Measurements from ENCODE around the gene SS18.

SS18 gene

DNA sequence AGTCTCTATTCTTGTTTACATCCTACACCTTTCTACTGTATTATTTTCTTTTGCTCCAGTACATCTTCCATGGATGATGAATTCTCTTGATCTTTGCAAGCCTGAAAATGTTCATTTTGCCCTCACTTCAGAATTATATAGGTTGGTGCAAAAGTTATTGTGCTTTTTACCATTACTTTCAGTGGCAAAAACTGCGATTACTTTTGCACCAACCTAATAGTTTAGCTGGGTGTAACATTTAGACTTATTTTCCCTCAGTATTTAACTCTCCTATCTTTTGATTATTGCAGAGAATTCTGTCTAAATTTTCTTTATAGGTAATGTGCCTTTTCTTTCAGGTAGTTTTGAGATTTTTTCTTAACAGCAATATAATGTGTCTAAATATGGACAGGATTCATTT is 81.8 kb downstream of the SS18 start:
- DNase-seq, result no peak
- intact Hi-C loops (cut with DNase I), result no loop called here

DNA sequence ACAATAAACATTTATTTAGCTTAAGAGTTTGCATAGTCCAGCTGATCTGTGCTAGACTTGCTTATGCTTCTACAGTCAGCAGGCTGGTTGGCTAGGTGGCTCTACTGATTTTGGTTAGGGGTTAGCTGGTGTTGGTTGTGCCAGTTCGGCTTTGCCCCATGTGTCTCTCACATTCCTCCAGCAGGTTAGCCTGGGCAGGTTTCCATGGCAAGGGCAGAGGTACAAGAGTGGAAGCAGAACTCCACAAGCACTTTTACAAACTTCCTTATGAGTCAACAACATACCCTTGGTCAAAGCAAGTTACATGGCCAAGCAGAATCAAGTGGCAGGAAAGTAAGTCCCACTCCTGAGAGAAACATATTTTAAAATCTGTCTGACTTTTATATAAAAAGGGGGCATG is 82.3 kb downstream of the SS18 start:
- intact Hi-C loops (cut with DNase I), result no loop called here

DNA sequence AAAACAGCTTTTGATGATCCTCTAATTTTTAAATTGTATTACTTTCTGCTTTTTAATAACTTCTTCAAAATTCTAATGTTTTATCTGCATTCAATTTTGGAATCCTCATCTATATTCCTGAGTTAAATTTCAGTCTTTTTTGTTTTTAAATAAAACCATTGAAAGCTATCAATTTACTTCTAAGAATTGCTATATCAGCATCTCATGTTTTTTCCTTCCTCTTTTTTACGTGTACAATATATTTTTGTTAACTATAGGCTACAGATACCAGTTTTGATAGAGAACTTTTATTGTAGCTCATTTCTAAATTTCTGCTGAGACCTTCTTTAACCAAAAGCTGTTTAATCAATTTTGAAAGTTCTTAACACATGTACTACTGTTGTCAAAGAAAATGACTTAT is 84.5 kb downstream of the SS18 start:
- DNase-seq, result no peak
- intact Hi-C loops (cut with DNase I), result no loop called here

More for the DNA sequence above, 82.3 kb downstream of the SS18 start:
- DNase-seq, result no peak

DNA sequence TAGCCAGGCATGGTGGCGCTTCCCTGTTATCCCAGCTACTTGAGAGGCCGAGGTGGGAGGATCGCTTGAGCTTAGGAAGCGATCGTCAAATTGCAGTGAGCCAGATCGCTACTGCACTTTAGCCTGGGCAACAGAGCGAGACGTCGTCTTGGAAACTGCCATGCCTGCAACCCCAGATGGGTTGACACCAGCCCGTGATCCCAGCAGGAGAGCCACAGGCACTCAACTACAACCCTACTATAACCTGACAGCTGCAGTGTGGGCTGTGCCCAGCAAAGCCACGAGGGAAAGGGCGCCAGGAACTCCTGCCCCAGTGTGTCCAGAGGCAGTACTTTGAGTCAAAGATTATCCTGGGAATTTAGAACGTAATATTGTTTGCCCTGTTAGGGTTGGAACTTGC is 85.6 kb downstream of the SS18 start:
- intact Hi-C loops (cut with DNase I), result no loop called here
- DNase-seq, result no peak

DNA sequence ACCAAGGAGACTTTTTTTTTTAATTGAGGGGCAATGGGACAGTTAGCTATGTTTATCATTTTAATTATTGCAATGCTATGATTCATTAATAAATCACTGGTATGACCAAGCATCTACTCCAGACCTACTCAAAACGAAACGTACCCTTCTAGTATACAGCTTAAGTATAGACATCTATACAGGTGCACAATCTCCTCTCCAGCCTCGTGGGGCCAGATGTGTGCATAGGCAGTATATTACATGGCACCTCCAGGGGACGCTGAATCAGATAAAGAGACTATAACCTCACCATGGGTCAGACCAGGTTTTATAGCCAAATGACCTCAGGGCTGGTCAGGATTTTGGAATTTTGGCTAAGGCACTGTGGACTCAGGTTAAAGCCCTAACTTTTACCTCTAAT is 86.6 kb downstream of the SS18 start:
- no peak for DNase-seq
- intact Hi-C loops (cut with DNase I), result no loop called here

DNA sequence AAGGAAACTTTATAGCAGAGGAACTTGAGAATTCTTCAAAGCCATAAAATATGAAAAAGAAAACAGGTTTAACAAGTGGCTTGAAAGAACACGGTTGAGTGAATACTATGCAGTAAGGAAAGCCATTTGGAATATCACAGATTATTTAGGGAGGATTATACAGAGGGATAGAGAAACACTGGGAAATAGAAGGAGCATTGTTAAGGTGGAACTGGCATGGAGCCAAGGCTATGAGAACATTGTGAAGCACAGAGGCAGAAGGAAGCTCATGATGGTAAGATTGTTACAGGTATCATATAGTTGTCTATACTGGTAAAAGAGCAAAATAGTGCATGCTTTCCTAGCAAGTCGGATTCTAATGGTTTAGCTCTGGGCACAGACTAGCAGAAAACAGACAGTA is 87.1 kb downstream of the SS18 start:
- intact Hi-C loops (cut with DNase I), result no loop called here
- peak in 7 of 42 donors; percentile 12 to 60 (median 19) for DNase-seq

DNA sequence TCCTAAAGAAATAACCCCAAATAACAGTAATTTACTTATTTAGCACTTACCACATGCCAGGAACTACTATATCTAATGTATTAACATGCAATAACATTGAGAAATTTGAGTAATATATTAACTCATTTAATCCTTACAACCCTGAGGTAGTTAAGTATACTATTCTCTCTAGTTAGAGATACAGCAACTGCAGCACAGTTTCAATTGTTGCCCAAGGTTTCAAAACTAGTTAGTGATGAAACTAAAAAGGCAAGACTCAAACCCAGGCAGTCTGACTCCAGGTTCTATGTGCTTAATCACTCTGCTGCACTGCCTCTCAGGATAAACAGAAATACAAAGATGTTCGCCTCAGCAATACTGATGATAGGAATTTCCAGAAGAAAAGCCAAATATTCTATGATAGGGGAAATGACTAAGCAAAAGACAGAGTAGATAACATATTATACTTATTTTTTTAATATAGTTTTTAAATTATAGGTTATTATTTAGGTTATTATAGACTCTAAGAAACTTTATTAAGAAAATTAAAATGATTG is 88.0 kb downstream of the SS18 start:
- intact Hi-C loops (cut with DNase I), result no loop called here

DNA sequence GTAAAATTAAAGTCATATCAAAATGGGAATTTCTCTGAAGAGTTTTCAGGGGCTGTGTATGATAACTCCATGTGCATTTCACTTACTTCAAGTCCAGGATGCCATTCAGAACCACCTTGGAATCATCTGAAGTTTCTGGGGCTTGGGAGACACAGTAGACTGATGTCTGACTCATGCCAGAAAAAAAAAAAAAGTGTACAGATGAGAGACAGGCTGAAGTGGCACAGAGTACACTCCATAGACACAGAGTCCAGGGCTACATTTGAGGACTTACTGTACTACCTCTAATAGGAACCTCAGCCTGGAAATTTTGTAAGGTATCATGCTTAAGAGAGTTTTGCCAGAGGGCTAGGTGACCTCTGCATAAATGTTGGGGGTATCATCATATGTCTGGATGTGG is 92.0 kb downstream of the SS18 start:
- intact Hi-C loops (cut with DNase I), result no loop called here
- DNase-seq, result no peak

More for the DNA sequence above, 88.0 kb downstream of the SS18 start:
- no peak for DNase-seq

DNA sequence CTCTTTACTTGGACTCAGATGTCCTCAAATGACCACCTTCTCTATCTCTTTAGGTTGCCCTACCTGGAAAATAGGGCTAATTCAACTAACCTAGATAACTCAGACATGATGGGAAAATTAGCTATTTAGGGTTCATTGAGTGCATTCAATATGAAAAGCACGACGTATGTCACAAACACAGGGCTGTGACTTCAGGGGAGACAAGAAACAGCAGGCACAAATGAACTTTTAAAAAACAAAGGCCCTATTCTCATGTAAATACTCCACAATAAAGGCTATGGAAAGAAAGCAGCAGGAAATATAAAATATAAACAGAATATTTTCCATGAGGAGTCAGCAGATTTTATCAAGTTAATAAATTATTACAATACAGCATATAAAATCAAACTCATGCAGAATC is 97.8 kb downstream of the SS18 start:
- intact Hi-C loops (cut with DNase I), result no loop called here
- DNase-seq, result no peak

DNA sequence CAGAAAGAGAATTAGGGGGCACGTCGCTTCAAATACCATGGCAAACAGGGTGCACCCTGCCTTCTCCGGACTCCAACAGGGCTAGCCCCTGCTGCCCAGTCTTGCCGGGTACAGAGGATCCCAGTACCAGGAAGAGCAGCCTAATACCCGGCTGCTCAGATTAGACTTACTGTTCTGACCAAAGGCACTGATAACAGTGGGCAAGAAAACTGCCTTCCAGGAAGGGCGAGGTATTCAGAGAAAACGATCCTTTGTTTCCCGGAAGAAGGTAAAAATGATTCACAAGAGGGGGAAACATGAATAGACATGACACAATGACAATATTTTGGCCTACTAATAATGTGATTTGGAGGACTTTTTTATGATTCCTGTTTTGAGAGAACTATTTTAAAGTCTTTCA is 99.9 kb downstream of the SS18 start:
- intact Hi-C loops (cut with DNase I), result no loop called here
- no peak for DNase-seq

DNA sequence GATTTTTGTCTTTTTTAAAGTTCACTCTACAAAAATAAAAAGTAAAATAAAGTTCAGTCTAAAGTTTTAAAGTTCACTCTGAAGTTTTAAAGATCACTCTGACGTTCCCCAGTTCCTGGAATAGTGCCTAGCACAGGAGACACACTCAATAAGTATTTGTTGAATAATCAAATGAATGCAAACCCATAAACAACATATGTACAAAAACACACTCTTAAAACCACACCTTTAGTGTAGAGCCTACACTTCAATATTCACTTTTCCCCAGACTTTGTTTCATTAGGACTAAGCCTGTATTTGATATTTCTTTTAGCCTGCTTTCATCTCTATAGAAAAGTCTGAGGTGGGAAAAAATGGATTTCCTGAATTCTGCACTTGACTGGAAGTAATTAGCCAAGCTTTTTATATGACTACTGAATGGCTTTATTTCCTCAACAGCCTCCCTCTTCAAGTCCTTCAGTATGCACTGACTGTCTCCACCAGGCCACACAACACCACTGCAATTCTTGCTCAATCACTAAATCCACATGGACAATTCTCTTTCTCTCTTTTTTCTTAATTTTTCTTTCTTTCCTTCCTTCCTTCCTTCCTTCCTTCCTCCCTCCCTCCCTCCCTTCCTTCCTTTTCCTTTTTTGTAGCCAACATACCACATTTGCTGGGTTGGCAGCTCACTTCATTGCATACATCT is 104.6 kb downstream of the SS18 start:
- intact Hi-C loops (cut with DNase I), result no loop called here
- DNase-seq, result no peak

DNA sequence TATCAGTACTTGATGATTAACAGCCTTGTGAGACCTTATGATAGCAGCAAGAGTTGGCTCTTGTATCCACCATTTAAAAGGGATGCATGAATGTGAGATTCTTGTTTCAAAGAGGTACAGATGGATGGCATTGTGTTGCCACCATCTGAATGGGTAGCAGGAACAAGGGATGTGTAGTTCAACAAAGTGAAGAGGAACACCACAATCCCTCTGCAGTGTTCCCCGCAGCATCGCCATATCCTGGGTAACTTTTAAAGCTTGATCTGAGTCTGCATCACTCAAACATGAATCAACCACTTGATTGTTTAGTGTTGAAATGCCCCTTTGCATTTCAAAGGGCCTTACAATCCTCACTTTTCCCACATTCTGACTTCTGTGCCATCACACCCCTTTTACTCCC is 106.7 kb downstream of the SS18 start:
- no peak for DNase-seq
- intact Hi-C loops (cut with DNase I), result no loop called here

DNA sequence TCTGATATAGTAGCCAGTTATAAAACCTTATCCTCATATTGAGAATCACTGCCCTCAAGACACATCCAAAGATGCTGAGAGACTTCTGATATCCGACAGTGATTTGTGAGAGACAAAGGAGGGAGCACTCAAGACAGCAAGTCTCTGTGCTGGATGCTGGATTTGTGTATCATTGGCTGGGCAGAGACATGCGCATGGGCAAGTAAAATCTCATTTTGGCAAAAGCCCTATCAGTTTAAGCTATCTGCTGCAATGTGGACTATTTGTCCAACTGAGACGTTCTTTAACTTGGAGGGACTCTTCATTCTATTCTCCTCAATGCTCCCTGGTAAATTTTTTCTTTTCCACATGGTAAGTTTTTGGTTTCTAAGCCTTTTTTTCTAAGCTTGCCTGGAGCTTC is 107.5 kb downstream of the SS18 start:
- DNase-seq, result no peak
- intact Hi-C loops (cut with DNase I), result no loop called here

DNA sequence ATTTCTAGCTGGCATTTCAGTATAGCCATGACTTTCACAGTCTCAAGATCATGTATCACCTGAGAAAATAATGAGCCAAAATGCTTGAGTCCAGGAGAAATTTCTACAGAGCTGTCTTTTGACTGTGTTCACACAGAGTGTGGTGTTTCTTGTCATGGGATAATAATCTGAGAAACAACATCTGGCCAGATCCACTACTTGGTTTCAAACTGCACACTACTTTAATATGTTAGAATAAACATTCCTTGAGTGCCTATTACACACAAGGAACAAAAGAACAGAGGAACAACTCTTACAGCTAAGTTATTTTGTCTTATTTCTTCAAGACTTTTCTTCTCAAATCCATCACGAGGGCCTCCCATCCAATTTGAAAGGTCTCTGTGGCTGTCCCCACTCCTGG is 108.3 kb downstream of the SS18 start:
- intact Hi-C loops (cut with DNase I), result no loop called here
- DNase-seq, result no peak

DNA sequence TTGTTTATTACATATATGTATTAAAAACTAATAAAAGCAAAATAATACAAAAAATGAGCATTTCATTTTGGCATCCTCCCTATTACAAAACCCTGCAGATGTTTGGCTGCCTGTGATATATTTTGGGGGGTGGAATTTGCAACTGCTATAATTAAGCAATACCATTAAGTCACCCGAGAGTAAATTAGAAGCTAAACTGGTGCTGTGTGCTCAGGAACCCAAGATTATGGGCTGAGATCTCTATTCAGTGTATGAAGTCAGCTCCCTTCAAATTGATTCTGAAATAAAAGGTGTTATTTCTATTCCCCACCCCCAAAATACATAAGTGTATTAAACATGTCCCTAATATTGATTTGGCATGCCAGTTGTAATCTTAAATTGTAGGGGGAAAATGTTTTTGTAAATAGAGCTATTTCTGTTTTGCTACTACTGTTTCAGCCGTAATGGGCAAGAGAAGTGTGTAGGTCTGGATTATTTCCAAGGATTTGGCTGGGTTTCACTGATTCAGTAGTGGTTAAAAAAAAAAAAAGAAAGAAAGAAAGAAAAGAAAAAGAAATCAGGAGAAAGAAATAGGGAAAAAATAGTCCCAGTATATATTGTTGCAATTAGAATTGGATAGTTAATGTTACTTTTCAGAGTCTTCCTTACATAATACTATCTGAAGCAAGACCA is 110.9 kb downstream of the SS18 start:
- intact Hi-C loops (cut with DNase I), result no loop called here
- no peak for DNase-seq

DNA sequence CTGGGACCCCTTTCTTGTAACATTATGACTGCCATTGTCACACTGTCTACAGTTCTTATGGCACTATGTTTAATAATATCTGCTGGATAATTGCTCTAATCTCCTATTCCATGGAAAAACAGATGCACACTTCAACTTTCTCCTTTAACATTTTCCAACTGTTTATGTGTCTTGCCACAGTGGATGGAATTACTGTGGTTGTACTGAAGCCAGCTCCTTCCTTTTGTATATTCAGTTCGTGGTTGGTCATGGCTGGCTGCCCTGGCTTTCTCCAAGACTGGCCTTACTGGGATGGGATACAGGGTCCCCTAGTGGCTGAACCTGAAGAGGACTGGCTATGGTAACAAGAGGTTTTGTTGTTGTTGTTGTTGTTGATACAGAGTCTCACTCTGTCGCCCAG is 113.9 kb downstream of the SS18 start:
- no peak for DNase-seq
- intact Hi-C loops (cut with DNase I), result no loop called here

DNA sequence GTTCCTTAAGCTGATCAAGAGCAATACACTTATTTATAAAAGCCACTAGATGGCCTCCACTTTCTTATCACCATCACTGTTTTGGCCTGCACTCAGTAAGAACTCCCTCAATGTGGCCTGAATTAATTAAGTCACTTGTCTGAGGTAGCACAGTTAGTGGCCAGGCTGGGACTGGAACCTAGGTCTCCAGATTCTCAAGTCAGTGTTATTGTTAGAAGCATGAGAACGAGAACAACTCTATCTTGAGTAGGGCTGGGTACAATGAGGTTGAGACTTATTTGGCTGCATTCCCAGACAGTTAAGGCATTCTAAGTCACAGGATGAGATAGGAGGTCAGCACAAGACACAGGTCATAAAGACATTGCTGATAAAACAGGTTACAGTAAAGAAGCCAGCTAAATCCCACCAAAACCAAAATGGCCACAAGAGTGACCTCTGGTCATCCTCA is 115.8 kb downstream of the SS18 start:
- no peak for DNase-seq
- intact Hi-C loops (cut with DNase I), result no loop called here
